IPS DF 19.7 (cell line): ENCODE data around the gene LCE3D.
"Not testable (repeated sequence)": the region's sequence is repeated elsewhere in the genome, so short reads cannot be mapped to it uniquely, and the experiment has no call there.

Experiments used
- DNase-seq: peaks from one replicate; pipeline ENCODE4 v3.0.0-alpha.2; 2013; ENCODE audit warnings: low read depth, low spot score

The LCE3D gene

GRCh38 chr1:152580433-152580832, at the start of gene LCE3D:
Gene LCE3D, minus strand, starts transcription at chr1:152580516. Its CDS starts 580 bp downstream, at chr1:152579936.
- no peak for DNase-seq

GRCh38 chr1:152626744-152627143, 46.4 kb upstream of the LCE3D start:
- no peak for DNase-seq

- DNase-seq = no peak
These were observed 43.0 kb upstream of the LCE3D start for GRCh38 chr1:152623203-152623844.

- no peak for DNase-seq
These were observed 42.5 kb upstream of the LCE3D start, which contains the start of gene LCE3A for GRCh38 chr1:152622803-152623202. Gene LCE3A, minus strand, starts transcription at chr1:152623103. Its CDS starts 0 bp downstream, at chr1:152623103.

- DNase-seq = no peak
These were observed 41.7 kb upstream of the LCE3D start for GRCh38 chr1:152621993-152622392.

GRCh38 chr1:152613511-152613910, 33.2 kb upstream of the LCE3D start, which contains the start of gene LCE3B:
Gene LCE3B, plus strand, starts transcription at chr1:152613811. Its CDS starts 0 bp downstream, at chr1:152613811.
- no peak for DNase-seq

- no peak for DNase-seq
These were observed 19.6 kb upstream of the LCE3D start, which contains the start of gene LCE3C for GRCh38 chr1:152599934-152600333. Gene LCE3C, plus strand, starts transcription at chr1:152600234. Its CDS starts 498 bp downstream, at chr1:152600732.

GRCh38 chr1:152596986-152597385, 16.7 kb upstream of the LCE3D start:
- no peak for DNase-seq

- no peak for DNase-seq
These were observed 5.3 kb upstream of the LCE3D start for GRCh38 chr1:152585586-152585985.

GRCh38 chr1:152582647-152583046, 2.3 kb upstream of the LCE3D start:
- DNase-seq = no peak

GRCh38 chr1:152579526-152579925, 790 bp downstream of the LCE3D start:
- not testable (repeated sequence) for DNase-seq

- no peak for DNase-seq
These were observed 3.1 kb downstream of the LCE3D start for GRCh38 chr1:152577168-152577567.

GRCh38 chr1:152566681-152567080, 13.6 kb downstream of the LCE3D start, which contains the start of gene LCE3E:
Gene LCE3E, minus strand, starts transcription at chr1:152566780. Its CDS starts 572 bp downstream, at chr1:152566208.
- no peak for DNase-seq

- DNase-seq = no peak
These were observed 14.6 kb downstream of the LCE3D start for GRCh38 chr1:152565535-152566215.

- no peak for DNase-seq
These were observed 15.2 kb downstream of the LCE3D start for GRCh38 chr1:152565115-152565514.

GRCh38 chr1:152548358-152548757, 32.0 kb downstream of the LCE3D start:
- DNase-seq = not testable (repeated sequence)

- no peak for DNase-seq
These were observed 33.6 kb downstream of the LCE3D start for GRCh38 chr1:152546704-152547103.

- no peak for DNase-seq
These were observed 36.5 kb downstream of the LCE3D start for GRCh38 chr1:152543820-152544219.

- no peak for DNase-seq
These were observed 40.4 kb downstream of the LCE3D start for GRCh38 chr1:152539901-152540300.

- no peak for DNase-seq
These were observed 42.8 kb downstream of the LCE3D start for GRCh38 chr1:152537496-152537895.

GRCh38 chr1:152535774-152536173, 44.5 kb downstream of the LCE3D start:
- DNase-seq = no peak

GRCh38 chr1:152533327-152533938, 46.9 kb downstream of the LCE3D start:
- DNase-seq = no peak
